Stimulated activated CD8-positive, alpha-beta memory T cell treated with anti-CD3 and anti-CD28 coated beads, Interleukin-2, amount 100 ng/mL, for 1 hour (primary cell): ENCODE results near the gene LIPC.

Experiments used
- DNase-seq, 2 donors: peaks; one replicate each; pipeline ENCODE4 v3.0.0-alpha.2; 2020; ENCODE audit warnings: low read depth in 2 of 2

The LIPC gene

DNA sequence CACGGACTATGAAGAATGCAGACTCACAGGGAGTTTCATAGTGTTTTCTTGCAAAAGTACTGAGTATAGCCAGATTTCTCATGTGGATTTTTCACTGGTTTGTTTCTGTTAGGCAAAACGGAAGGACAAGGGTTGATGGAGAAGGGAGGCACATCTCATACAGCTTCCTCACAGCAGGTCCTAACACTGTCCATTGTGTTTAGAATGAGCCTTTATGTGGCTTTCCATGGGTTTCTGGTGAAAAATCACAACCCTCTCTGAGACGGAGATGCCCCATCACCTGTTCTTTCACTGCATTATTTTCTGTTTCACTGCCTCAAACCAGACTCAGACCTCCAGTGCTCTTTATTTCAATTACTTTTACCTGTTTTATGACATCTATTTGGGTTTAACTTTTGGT, 25.0 kb upstream of the LIPC start:
- DNase-seq, result no peak

DNA sequence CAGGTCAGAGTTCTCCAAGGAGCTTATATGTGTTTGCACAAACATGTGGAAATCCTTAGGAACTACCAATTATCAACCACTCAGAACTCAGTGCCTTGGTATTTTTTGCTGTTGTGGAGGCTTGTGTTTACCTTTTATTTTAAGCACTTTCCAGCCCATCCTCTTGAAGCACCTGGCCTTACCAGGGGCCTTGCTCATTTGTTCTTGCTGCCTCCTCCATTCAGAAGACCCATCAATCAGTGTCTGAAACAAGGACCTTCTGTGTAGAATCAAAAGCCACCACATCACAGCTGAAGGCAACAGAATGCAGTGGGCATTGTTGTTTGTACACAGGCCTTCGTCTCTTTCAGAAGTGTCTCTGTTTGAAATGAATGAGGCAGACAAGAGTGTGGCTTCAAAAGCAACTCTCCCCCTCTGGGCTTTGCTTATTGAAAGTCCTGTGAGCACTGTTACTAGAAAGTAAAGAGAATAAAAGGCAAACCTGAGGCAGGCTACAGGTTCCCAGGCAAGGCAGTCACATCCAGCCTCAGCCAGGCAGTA, 24.5 kb upstream of the LIPC start:
- no peak for DNase-seq

DNA sequence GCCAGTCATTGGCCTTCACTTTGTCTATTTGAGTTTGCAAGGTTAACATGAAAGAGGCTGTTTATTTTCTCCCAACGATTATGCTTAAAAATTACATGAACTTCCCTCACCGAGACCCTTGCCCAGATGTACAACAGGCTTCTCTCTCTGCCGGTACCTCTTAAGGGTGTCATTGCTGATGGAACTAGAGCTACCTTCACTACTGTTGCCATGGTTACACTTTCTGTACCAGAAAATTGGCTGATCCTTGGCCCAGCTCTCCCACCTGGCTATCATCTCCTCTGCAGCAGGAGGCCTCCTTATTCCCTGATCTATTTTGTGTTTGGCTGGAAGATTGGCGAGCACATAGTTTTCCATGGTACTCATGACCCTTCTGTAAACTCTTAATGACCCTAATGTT, 24.0 kb upstream of the LIPC start:
- no peak for DNase-seq

DNA sequence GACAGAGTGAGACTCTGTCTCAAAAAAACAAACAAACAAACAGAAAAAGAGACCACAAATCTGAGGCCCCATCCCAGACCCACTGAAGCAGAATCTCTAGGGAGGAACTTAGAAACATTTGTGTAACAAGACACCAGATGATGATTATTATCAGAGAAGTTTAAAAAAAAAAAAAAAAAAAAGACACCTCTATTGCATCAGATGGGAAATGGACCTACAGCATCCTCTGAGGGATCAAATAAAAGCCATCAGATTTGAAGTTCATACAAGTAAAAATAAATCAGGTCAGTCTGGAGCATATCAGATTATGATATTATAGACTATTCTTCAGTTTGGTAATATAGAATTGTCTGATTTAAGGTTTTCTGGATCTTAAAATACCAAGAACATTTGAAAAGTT, 21.9 kb upstream of the LIPC start:
- DNase-seq, result no peak

DNA sequence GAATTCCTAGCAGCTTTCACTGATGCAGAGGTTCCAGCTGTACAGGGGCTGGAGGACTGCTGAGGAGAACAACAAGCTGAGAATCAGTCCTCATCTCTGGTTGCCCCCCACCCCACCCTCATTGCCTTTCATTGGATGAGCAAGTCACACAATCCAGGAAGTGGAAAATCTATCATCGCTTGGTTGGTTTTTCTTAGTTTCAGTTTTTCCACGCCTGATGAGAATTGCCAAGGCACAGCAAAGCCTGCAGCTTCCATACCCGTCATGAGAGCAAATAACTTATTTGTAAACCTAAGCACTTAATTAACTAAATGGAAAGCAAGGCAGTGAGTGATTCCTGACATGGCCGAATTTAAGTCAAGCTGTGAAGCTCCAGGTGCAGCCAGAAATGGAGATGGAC, 21.4 kb upstream of the LIPC start:
- peak; percentile 3 to 19 for DNase-seq

DNA sequence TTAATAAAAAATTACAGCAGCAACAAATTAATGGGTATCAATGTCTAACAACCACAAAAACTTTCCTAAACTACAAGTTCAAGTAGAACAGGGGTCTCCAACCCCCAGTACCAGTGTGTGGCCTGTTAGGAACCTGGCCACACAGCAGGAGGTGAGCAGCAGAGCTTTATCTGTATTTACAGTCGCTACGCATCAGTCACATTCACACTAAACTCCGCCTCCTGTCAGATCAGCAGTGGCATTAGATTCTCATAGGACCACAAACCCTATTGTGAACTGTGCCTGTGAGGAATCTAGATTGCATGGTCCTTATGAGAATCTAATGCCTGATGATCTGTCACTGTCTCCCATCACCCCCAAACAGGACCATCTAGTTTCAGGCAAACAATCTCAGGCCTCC, 18.5 kb upstream of the LIPC start:
- DNase-seq, result no peak

DNA sequence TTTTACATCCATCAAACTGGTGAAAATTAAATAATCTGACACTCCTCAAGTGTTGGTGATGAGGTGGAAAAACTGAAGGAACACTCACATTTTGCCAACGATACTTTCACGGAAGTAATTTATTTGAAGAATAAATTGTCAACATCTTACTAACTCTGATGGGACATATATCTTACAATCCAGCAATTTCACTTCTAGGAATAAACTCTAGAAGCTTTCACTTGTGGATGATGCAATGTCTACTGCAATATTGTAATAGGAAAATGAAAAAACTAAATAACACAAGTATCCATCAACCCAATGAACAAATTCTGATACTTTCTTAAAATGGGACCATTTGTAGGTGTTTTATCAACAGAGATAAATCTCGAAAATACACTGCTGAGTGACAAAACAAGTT, 16.2 kb upstream of the LIPC start:
- DNase-seq, result no peak

DNA sequence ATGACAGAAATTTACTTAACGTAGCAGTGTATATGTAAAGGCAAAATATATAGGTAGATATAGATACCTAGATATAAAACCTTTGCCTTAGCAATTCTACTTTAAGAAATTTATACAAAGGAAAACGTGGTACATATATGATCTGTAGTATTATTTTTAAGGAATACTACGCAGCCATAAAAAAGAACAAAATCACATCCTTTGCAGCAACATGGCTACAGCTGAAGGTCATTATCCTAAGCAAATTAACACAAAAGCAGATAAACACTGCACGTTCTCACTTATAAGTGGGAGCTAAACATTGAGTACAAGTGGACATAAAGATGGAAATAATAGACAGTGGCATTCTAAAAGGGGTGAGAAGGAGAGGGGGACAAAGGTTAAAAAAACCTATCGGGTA, 14.8 kb upstream of the LIPC start:
- no peak for DNase-seq

DNA sequence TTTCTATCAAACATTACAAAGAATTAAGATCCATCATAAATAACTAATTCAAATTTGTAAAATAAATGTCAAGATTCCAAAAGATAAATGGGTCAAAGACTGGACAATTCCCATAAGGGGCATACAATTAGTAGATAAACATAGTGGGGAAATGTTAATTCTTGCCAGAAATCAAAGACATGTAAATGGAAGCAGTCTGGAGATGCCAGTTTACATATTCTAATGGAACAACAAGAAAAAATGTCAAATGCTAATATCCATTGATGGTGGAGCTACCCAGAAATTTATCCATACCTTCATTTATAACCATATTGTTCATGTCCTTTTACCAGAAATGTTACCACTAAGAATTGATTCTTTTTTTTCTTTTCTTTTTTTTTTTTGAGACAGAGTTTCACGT, 13.7 kb upstream of the LIPC start:
- DNase-seq, result no peak

DNA sequence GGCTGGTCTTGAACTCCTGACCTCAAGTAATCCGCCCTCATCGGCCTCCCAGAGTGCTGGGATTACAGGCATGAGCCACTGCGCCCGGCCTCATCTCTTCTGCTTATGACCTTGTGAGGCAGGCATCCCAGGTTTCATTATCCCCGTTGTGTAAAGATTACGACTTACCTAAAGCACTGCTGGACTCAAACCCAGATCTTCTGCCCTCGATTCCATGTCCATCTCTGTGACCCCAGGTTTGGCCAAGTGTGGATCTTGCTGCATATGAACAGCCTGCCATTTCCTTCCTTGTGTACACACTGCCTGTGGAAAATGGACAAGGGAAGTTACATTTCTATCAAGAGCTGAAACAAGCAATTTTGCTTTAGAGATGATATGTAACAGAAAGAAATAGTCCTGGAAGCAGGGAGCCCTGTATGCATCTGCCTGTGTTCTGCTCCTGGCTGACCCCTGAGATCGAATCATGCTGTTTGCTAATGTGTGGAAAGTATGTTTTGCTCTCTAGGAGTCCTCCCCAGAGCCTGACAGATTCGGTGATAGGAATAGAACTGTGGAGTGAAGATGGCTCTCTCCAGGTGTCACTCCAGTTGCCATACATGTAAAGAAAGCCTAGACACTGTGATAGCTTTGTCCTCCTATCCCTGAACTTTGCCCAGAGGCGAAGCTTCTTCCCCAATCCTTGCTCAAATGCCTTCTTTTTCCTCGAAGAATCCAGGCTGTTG, 11.8 kb upstream of the LIPC start:
- DNase-seq, result no peak

DNA sequence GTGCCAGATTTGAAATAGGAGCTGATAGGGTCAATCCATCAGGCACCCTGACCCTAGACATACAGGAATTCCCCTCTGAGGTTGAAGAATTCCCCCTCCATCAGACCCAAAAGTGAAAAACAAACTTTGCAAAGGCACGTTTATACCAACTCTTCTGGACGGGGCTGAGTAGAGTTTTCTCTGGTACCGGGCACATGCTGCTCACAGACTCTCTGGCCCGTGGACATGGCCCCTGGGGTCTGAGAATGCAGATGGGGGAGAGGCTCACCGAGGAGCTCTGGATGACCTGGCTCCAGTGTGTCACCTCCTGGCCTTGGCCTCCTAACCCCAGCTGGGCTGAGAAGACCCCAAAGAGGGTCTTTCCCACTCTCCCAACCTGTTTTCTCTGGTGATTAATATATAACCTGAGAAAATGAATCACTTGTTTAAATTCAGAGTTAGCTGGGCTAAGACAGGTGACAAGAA, 11.2 kb upstream of the LIPC start:
- DNase-seq, result no peak

DNA sequence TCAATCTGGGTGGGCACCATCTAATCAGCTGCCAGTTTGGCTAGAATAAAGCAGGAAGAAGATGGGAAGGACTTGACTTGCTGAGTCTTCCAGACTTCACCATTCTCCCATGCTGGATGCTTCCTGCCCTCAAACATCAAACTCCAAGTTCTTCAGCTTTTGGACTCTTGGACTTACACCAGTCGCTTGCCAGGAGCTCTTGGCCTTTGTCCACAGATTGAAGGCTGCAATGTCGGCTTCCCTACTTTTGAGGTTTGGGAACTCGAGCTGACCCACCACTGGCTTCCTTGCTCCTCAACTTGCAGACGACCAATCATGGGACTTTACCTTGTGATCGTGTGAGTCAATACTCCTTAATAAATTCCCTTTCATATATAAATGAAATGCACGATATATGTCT, 8.6 kb upstream of the LIPC start:
- no peak for DNase-seq

DNA sequence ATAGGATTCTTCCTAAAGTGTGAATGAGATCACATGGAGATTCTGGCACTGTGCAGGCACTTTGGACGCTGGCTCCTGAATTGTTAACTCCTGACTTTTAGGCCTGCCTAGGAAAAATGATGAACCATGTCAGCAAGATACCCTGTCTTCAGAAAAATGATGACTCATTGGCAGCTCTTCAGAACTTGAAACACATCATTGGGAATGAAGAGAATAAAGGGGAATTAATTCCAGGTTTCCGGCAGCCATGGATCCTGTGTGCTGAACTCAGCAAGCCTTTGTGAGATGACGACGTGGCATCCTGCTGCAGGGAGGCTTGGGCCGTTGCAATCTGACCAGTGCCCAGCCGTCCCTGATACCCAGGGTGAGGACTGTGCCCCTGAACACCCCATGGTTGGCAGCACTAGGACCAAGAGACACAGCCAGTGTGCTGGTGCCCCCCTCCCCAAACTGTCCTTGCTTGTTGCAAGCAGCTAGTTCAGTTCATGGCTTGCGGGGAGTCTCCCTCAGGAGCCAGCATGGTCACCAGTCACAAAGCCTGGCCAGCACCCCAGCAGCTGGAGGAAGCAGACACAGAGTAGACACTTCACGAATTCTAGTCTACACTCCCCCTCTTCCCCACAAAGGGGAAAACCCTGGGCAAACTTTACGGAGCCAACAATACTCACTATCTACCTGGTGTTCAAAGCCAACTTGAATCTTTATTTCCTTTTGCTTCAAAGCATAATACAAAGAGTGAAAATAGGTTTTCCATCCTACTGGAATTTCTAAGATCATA, 7.8 kb upstream of the LIPC start:
- no peak for DNase-seq

DNA sequence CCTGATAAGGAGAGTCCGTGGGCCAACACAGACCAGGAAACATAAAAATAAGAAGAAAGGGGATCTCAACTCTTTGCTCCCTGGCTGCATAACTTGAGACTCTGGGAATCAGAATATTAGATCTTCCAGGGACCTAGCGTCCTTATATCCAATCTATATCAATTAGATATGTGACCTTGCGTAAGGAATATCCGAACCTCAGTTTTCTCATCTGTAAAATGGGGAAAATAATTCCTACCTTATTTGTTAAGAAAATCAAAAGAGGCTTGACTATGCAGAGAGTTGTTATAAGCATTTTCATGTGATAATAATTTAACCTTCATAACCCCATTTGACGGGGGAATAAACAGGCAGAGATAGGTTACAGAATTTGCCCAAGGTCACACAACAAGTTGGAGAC, 7.1 kb upstream of the LIPC start:
- DNase-seq, result no peak

DNA sequence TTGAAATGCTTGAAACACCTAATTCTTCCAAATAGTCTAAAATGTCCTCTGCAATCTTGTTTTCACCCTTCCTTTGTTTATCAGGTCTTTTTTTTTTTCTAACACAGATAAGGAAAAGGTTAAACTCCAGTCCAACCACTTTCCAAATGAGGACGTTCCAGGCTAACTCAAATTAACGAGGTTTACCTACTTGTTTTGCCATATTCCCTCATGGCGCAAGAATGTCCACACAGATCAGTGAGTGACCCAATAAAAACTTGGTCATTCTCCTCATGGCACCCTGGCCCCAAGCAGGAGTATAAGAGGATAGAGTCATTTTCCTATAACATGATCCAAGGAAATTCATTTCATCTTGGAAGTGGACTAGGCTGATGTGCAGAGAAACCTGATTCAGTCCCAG, 6.6 kb upstream of the LIPC start:
- DNase-seq, result no peak

DNA sequence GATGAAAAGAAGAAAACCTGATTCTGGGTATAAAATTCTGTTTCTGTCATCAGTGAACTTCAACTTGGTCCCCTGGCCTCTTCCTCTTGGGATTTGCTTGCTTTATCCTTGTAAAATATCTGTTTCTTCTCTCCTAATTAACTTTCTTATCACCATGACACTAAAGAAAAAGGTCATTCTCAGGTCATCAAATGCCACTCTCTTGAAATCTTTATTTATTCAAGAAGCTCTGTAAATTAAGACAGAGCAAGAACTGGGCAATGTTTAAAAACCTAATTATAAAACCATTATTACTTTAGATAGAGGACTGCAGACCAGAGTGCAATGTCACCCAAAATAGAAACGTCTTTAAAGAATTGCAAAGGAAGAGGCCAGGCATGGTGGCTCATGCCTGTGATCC, 6.0 kb upstream of the LIPC start:
- DNase-seq, result no peak

DNA sequence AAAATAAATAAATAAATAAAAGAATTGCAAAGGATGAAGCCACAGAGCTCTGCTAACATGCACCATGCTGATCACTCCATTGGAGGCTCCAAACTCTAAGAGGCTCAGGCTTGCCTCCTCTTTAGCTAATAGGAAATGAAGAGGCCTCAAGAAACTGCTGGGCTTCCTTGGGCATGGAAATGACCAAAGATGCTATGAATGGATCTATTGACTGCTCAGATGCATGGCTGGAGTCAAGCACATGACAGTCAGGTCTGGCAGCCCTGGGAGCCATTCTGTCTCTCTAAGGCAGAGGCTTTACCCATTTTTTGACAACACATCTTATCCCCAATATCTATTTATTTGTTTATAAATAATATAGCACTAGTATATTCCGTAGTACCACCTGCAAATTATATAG, 5.3 kb upstream of the LIPC start:
- no peak for DNase-seq

DNA sequence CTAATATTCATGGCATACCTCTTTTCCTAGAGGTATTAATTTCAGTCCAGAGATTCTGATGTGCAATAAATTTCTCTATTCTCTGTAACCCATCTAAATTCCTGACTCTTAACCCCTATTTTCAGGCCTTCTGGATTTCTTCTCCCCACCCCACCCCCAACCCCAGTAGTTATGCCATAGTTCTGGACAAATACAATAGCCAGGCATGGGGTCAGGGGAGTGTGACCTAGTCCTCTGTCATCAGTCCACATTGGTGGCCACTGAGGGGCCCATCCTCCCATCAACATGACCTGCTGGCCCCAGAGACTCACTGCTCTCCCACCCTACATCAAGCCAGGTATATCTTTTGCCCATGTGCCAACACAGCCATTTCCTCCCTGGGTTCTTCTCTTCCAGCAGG, 3.8 kb upstream of the LIPC start:
- no peak for DNase-seq

DNA sequence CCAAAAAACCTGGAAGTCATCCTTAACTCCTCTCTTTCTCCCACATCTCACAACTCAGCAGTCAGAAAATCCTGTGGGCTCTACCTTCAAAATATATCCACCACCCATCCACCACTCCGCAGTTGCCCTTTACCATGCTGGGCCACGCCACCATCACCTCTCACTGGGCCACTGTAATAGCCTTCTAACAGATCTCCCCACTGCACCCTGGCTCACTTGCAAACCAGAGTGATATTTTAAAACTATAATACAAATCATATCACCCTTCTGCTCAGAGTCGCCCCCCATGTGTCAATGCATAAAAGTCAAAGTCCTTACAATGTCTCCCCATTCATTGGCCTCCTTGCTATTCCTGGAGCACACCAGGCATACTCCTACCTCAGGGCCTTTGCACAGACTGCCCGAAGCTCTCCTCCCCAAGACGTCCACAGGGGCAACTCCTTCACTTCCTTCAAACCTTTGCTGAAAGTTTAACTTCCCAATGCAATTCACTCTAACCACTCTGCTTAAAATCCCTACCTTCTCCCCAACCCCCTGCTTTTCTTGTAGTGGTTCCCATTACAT, 1.5 kb upstream of the LIPC start:
- no peak for DNase-seq

DNA sequence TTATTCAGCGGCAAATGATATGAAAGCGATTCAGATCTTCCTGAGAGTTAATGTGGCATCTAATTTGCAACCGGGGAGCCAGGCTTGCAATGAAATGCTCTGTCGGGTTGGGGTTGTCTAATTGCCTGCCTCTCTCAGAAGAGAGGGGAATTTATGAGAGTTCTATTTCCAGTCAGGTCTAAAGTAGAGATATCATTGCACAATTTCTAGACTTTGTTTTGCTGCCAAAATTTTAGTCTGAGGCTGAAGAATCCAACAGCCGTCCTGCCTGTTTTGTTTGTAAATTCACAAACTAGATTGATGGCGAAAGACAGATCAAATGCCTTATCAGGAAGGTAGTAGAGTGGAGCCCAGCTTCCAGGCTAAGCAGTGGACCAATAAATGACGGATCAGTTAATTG, 610 bp downstream of the LIPC start:
- no peak for DNase-seq

DNA sequence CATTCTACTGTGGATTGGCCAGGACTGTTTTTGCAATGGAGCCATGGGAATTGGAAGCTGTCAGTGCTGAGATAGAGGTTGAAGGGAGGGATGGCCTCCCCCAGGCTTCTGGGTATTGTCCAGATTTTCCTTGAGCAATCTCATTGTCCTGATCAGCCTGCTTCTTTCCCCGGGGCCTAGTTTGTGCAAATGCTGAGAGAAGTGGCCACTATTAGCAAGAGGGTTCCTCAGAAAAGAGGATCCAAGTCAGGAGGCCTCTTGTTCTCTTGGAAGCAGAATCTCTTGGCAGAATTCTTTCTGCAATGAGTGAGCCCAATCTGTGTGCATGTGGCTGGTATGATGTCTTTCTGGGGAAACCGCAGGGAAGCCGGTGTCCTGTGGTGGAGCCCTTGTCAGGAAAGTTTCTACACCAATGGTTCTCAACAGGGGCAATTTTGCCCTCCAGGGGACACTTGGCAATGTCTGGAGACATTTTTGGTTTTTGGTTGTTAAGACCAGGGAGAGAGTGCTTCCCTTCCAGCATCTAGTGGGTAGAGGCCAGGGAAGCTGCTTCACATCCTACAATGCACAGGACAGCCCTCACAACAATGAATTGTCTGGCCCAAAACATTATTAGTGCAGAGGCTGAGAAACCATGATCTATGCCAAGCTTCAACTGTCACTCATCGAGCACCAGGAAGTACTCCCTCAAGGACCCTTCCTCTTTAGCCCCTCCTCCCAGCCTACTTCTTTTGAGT, 2.0 kb downstream of the LIPC start:
- no peak for DNase-seq

DNA sequence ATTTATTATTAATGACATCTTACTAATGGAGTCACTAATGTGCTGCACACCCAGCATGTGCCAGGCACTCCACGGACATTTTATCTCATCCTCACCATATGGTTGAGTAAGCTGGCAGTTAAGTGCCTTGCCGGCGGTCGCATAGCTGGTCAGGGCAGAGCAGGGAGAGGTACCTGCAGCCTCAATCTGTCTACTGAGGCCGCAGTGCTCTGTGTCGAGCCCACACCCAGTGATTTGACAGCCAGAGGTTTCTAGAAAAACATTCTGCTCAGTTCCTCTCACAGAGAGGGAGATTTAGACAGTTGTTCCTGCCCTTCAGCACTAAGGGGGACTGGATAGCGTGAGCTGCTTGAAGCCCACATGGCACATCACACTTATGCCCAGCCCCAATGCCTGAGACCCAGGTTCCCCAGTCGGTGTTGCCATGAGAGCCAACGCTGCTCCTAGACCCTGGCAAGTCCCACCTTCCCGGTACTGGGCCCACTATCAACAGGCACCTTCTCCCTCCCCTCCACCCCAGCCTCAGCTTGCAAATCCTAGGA, 2.6 kb downstream of the LIPC start:
- DNase-seq, result no peak
